GM12892 (cell line): Measurements from ENCODE around the gene IL1F10.

Experiments
- POLR2A ChIP-seq: IDR thresholded peaks from 2 replicates; pipeline ENCODE4 v1.6.1; 2011; ENCODE audit warnings: low read depth, low read length, control low read depth
- POLR2AphosphoS5 ChIP-seq: IDR thresholded peaks from 2 replicates; pipeline ENCODE4 v1.6.1; 2011; ENCODE audit warnings: low read depth, low read length, control low read depth
- TAF1 ChIP-seq: IDR thresholded peaks from 2 replicates; pipeline ENCODE4 v1.6.1; 2011; ENCODE audit warnings: low read depth, mild to moderate bottlenecking, control low read depth, low read length, borderline replicate concordance

DNA sequence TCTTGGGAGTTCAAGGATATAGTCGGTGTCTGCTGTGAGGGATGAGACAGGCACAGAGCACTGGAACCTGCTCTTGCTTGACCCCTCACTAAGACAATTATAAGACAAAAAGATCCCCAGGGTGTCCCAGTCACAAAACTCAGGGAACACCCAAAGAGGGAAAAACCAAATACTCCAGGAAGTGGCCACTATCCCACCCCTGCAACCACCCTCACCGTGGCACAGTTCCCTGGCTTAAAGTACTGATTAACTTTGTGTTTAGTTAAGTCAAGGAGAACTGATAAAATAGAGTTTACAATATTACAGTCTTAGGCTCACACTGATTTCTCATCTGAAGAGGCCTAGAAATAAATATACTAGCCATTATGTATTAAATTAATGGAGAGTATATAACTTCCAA is 28.6 kb upstream of the IL1F10 start:
- TF ChIP-seq TAF1 (no peak), POLR2AphosphoS5 (no peak), POLR2A (no peak)
